ENCODE results near the gene UBAC2. TPM values are rescaled to one million over a fixed set of nuclear protein-coding genes. Genes with fewer than 3 reads are reported as not detected.

Gene UBAC2
- total RNA-seq, 1 donor, result 43.4 TPM

DNA sequence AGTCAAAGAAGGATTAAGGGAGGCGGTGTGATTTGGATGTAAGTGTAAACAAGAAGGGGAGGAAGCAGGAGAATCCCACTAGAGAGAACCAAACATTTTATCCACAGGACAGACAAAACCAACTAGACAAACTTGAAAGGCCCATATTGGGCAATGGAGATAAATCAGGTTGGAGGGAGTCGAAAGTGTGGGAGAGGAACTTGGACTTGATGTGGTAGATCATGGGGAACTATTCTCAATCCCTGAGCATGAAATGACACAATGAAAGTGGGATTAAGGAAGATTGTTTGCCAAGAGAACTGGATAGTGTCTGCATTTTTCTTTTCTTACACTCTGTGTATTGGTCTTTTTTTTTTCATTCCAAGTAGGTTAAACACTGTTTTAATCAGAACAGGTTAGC, 88.6 kb downstream of the UBAC2 start:
- no peak for DNase-seq (ENCODE audit: low read depth in 2 of 3, low spot score in 2 of 3)

GRCh38 chr13:99289674-99290337, 89.2 kb downstream of the UBAC2 start:
- no peak for DNase-seq (ENCODE audit: low read depth in 2 of 3, low spot score in 2 of 3)

DNA sequence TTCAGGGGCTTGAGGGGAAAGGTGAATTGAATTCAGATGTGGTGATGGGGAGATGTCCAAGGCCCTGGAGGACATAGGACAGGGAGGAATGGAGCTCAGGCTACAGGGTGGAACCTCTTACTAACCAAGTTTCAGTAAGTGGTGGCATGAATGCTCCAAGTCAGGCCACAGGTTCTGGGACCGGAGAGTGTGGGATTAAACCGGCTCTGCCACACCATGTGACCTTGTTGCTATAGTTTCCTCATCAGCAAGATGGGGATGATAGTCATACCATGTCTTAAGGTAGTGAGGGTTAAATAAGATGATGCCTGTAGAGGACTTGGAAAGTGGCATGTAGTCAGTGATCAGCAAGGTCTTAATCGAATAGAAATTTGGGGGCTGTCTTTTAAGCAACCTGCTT, 90.2 kb downstream of the UBAC2 start:
- no peak for DNase-seq (ENCODE audit: low read depth in 2 of 3, low spot score in 2 of 3)

DNA sequence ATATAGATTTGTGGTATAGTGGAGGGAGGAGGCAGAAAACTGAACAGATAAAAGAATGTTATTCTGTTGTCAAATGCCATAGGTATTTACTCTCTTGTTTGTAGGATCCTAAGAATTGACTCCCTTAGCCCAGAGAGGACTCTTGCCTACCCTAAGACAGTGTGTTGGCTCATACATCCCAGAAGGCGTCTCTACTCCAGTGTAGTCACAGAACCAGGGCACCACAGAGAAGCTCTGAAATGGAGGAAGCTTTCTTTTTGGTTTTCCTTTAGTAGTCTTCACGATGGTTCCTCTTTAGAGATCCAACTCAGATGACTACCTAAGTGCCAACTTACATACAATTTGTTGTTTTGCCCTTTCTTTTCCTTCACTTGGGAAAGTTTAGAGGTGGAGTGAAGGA, 92.5 kb downstream of the UBAC2 start:
- DNase-seq (ENCODE audit: low read depth in 2 of 3, low spot score in 2 of 3), result peak in 1 of 3 donors; percentile 29

DNA sequence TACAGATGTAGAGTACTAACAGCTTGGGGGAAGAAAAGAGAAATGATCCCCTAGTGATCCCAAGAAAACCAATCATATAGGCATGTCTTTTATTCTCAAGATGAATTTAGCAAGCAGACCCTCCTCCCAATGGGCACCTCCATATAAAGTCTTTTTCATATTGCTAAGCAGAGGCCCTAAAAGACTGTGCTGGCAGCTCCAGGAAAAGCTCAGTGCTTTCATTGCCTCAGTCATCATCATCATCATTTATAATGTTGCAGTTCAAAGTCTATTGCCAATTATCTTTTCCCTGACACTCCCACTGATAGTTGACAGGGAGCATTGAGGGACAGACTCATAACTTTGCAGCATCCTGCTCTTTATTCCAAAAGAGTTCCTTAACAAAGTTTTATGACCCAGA, 93.5 kb downstream of the UBAC2 start:
- no peak for DNase-seq (ENCODE audit: low read depth in 2 of 3, low spot score in 2 of 3)

DNA sequence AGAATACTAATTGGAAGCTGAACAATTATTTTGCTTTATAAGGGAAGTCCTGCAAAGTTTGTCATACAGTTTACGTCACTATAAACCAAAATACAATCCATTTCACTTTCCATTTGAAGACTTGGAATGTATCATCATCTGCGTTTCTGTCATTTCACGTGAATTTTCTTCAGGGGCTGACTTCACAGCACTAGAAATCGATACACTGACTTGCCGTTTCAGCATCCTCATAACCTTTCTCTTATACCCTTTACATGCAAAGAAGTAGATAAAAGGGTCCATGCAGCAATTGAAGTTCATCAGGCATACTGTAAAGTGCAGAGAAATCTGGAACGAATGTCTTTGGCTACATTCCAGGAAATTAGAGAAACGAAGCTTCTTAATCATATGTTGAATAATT, 94.3 kb downstream of the UBAC2 start:
- no peak for DNase-seq (ENCODE audit: low read depth in 2 of 3, low spot score in 2 of 3)

DNA sequence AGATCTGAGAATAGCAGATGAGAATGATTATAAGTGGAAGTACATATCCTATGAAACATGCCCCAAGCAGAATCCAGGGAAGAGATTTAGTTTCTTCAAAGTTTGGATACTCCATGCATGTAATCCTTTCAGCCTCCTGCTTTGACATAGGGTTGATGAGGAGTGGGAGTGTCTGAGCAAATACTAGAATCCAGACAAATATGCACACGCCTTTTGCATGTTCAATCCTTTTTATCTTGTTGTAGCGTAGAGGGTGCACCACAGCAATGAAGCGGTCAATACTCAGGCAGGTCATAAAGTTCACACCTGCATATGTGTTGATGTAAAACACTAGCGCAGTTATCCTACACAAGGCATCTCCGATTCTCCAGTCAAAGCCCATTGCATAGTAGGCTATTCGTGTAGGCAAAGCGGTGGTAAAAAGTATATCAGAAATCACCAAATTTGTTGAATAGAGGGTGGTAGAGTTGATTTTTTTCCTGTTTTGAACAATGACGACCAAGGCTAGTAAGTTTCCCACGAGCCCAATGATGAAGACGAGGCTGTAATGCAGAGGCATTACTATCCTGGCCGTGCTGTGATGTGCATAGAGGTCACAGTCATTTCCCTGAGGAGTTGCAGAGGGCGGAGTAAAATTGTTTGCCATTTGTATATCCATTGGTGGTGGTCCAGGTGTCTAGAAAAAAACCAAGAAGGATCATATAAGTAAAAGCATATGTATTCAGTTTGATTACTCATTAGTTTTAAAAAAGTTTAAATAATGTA, 95.0 kb downstream of the UBAC2 start:
- no peak for DNase-seq (ENCODE audit: low read depth in 2 of 3, low spot score in 2 of 3)

DNA sequence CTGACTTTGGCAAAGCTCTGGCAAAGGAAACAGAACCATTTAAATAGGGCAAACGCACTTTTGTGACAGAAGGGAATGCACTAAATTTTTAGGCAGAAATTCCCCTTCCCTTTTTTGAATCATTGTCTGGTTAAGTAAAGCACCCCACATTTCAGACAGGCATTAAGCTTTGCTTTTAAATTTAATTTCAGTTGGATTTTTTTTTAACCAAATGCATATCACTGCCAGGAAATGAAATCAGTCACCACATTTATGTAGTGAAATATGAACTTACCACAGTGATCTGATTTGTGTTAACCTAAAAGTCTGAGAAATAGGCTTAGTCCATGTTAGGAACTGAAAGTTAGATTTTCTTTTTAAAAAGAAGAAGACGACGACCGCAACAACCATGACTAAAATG, 95.7 kb downstream of the UBAC2 start:
- DNase-seq (ENCODE audit: low read depth in 2 of 3, low spot score in 2 of 3), result no peak

DNA sequence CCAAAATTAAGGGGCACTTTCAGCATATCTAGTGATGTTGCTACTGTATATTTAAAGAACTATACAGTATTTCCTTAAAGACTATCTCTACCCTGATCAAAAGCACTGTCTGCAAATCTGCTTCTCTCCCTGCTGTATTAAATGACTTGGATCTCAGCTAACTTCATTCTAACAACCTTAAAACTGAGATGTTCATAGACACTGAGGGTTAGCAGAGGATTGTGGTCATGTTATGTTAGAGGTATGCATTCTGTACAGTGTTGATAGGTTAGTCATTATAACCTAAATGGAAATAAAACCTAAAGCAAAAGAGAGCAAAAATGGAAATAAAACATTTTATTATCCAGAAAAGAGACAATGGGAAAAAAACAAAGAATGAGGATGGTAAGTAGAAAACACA, 96.7 kb downstream of the UBAC2 start:
- DNase-seq (ENCODE audit: low read depth in 2 of 3, low spot score in 2 of 3), result no peak

GRCh38 chr13:99298056-99298455, 97.4 kb downstream of the UBAC2 start:
- no peak for DNase-seq (ENCODE audit: low read depth in 2 of 3, low spot score in 2 of 3)

DNA sequence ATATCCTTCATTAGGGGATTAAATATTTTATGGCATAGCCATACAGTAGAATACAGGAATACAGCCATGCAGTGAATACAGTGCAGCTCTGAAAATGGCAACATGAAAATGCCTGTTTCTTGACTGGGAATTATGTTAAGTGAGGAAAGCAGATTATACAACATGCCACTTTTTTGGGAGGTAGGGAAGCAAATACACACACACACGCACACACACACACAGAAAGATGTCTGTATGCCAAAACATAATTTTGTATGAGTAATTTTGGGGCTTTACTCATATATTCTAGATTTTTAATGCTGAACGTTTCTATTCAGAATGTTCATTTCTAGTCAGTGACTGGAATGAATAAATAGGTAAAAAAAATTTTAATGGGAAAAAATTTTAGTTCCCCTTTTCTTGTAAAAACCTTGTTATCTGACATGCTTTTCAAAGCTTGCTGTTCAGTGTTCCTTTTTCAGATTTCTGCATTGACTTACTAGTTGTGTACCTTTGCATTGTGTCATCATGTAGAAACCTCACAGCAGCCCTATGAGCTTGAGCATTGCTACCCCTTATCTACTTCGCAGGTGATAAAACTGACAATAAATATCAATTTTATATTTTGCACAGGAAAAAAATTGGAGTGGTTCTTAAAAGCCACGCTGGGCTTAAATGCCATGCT, 98.7 kb downstream of the UBAC2 start:
- peak in 1 of 3 donors; percentile 24 for DNase-seq (ENCODE audit: low read depth in 2 of 3, low spot score in 2 of 3)

DNA sequence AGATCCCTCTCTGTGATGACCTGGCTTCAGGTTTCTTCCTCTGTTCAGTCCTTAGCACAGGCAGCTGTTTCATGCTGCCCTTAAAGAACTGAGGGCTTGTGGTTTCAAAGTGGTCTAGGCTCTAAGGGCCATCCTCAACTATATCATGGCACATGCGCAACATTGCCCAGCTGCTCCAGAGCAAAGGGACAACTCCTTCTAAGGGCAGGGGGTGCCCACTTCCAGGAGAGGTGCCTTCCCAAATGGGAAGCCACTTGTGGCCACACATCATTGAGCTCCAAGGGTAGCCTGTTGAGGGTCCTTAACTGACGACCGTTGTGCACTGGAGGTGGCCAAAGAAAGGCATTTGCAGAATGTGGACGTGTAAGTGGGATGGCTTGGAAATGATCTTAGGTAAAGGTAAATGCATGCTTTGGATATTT, 99.3 kb downstream of the UBAC2 start:
- no peak for DNase-seq (ENCODE audit: low read depth in 2 of 3, low spot score in 2 of 3)

DNA sequence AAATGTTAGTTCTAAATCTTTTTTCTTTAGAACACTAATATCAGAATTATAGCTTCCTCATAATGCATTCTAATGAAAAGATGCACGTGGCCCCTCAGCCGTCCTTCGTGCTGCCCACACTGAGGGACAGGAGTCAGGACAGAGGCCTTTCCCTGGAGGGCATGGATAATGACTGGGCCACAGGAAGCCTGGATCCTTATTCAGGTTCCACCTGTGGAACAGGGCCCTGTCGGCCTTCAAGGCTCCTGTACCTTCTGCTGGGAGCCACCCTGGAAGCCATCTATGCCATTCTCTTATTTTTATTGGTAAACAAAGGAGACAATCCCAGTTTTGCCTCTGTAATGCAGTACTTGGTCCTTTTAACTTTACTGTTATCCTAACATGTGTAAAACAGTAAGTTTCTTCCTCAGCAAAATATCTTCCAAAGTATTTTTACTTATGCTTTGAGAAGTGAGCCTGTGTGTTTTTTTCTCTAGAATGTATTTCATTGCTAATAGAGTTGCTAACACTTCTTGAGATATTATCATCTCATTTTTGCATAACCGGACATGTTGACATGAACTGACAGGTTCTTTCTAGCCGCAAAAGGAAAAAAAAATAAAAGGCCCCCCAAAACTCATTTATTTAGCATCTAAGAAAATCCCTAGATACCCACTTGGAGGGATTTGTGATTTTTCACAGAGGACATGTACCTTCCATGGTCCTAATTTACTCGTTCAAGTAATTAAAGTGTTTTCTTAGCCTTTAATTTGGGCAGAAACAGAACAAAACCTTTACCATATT, 100.6 kb downstream of the UBAC2 start:
- no peak for DNase-seq (ENCODE audit: low read depth in 2 of 3, low spot score in 2 of 3)

DNA sequence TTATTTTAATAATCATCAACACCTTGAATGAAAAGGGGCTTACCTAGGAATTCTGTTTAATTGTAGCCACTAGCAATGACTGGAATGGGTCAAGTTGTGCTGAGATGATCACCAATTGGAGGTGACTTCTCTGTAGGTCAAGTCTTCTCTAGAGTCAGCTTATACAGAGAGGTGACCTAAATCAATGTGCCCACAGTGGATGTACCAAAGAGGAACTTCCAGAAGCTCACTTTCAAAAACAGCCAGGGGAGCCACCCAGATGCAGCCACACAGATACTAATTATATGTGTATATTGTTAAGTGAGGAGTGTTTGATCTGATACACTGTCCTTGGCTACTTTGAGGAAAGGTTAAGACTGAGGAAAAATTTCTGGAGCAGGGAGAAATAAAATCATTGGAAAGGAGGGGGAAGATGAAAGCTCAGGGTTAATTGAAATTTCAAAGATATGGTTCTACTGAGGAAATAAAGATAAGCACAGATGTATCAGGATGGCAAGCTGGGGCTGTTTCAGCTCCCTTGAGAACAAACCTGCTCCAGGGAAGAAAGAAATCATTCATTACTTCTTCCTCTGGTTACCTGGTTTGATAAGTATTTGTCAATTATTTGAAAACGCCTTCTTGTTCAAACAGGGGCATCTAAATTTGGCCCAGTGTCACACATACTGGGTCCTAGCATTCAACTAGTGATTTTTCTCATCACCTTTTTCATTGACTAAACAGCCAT, 101.4 kb downstream of the UBAC2 start:
- DNase-seq (ENCODE audit: low read depth in 2 of 3, low spot score in 2 of 3), result no peak

- no peak for DNase-seq (ENCODE audit: low read depth in 2 of 3, low spot score in 2 of 3)
Measured at GRCh38 chr13:99302637-99303505, 102.2 kb downstream of the UBAC2 start.

DNA sequence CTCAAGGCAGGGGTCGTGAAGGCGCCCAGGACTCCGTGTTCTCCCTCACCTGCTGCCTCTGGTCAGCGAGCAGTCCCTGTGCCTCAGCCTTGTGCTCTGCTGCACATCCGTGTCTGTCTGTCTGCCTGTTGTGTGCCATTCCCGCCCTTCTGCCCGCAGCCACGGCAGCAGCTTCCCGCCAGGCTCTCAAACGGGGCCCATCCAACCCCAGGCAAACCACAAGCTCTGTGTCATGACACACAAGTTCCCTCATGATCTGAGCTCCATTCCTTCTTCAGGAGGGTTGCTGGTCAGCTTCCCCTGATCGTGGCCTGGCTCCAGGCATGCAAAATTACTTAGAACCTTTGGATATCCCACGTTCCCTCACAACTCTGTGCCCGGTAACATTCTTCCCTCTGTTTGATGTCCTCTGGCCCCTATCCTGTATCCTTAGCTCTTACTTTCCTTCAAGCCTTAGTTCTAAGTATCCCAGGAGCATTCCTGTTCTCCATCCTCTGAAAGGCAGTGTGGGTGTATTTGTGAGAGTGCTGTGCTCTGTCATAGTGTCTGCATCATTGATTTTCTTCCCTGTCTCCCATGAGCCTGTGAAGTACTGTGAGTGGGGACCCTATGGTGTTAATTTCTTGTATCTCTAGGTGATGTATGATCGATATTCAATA, 103.3 kb downstream of the UBAC2 start:
- no peak for DNase-seq (ENCODE audit: low read depth in 2 of 3, low spot score in 2 of 3)

- no peak for DNase-seq (ENCODE audit: low read depth in 2 of 3, low spot score in 2 of 3)
Measured at GRCh38 chr13:99304541-99304940, 103.9 kb downstream of the UBAC2 start.

DNA sequence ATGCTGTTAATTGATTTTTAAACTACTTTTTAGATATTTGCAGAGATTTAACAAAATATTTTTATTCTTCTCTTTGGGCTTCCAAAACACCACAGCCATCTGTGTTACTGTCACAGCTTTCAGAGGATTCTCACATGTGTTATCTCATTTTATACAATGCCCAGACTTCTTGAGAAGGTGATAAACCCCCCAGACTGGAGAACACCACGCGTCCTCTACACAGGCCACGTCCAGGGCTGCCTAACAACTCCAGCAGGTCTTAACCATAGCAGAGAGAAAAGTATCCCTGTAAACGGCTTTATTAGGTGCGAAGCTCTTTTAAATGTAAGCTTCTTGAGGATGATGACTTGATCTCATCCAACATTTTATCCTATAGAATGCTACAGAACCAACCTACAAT, 104.5 kb downstream of the UBAC2 start:
- no peak for DNase-seq (ENCODE audit: low read depth in 2 of 3, low spot score in 2 of 3)

DNA sequence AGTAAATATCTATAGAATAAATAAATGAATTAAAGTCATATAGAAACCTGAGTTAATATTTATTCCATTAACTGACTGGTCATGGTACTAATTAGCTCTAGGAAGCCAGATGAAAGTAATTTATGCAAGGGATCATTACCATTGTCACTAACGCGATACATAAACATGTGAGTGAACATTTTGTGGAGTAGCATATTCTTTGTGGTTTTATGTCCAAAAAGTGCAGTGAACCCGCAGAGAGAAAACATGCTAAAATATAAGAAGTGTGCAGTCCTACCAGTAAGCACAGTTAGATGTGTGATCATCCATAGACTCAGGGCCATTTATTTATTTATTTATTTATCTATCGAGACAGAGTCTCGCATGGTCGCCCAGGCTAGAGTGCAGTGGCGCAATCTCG, 104.9 kb downstream of the UBAC2 start:
- no peak for DNase-seq (ENCODE audit: low read depth in 2 of 3, low spot score in 2 of 3)
